HG02938 (cell line): ENCODE data around the gene NFKBIE.
A peak's percentile ranks its signal among the peaks of the same experiment; 100 is the strongest.

Source experiments
- ATAC-seq: cut with Tn5 transposase; IDR thresholded peaks from one replicate; pipeline ENCODE4 v1.9.1; 2021; ENCODE audit warnings: mild to moderate bottlenecking, moderate library complexity; ENCODE audit not compliant: unreplicated experiment

The NFKBIE gene

GRCh38 chr6:44228433-44228832 is 36.9 kb downstream of the NFKBIE start:
- no peak for ATAC-seq

GRCh38 chr6:44228031-44228430 is 37.3 kb downstream of the NFKBIE start:
- no peak for ATAC-seq

- no peak for ATAC-seq
Measured at GRCh38 chr6:44227148-44227793, 38.1 kb downstream of the NFKBIE start.

GRCh38 chr6:44226368-44227147 is 38.8 kb downstream of the NFKBIE start:
- no peak for ATAC-seq

GRCh38 chr6:44225579-44226325 is 39.6 kb downstream of the NFKBIE start:
- ATAC-seq: no peak

- no peak for ATAC-seq
Measured at GRCh38 chr6:44224965-44225305, 40.4 kb downstream of the NFKBIE start.

- ATAC-seq: peak; percentile 10
Measured at GRCh38 chr6:44224029-44224964, 41.1 kb downstream of the NFKBIE start.

- ATAC-seq: peak; percentile 32
Measured at GRCh38 chr6:44223319-44224028, 41.9 kb downstream of the NFKBIE start, which contains the start of gene SLC29A1. Gene SLC29A1 (plus strand): TSS chr6:44223595. CDS start chr6:44227314, 3,719 bp downstream.

- peak; percentile 3 for ATAC-seq
Measured at GRCh38 chr6:44222486-44223318, 42.6 kb downstream of the NFKBIE start.

- ATAC-seq: no peak
Measured at GRCh38 chr6:44221961-44222335, 43.4 kb downstream of the NFKBIE start.

- ATAC-seq: no peak
Measured at GRCh38 chr6:44221291-44221960, 43.9 kb downstream of the NFKBIE start.

- no peak for ATAC-seq
Measured at GRCh38 chr6:44220913-44221290, 44.4 kb downstream of the NFKBIE start.

GRCh38 chr6:44219815-44220784 is 45.3 kb downstream of the NFKBIE start:
- ATAC-seq: no peak

GRCh38 chr6:44219053-44219814 is 46.1 kb downstream of the NFKBIE start:
- peak; percentile 41 for ATAC-seq

- ATAC-seq: no peak
Measured at GRCh38 chr6:44217332-44218143, 47.8 kb downstream of the NFKBIE start.
